Measurements from ENCODE around the gene PLP2. TPM values are rescaled to one million over a fixed set of nuclear protein-coding genes. Genes with fewer than 3 reads are reported as not detected.

PLP2 gene
- total RNA-seq, 1 donor from 2014 or later, result 51.6 TPM

DNA sequence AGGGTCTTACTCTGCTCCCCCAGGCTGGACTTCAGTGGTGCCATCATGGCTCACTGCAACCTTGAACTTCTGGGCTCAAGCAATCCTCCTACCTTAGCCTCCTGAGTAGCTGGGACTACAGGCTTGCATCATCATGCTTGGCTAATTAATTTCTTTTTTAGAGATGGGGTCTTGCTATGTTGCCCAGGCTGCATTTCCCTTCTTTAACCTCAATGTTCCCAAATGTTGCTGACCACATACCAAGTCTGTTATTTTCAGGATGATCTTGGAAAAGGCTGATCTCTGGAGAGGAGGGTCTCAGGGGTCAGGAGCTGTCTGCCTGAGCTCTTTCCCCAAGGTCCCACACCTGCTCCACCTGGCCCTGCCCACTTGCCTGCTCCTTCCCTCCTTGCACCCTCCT lies 48.4 kb downstream of the PLP2 start:
- H3K9me3 ChIP-seq, result no peaks in the 10 kb centered on the region
- H3K27ac ChIP-seq, result no peak overlapping the region
- no peak for DNase-seq (ENCODE audit: low spot score in 2 of 2)
- H3K36me3 ChIP-seq, result no peaks in the 10 kb centered on the region
- TF ChIP-seq, protein P1, sequence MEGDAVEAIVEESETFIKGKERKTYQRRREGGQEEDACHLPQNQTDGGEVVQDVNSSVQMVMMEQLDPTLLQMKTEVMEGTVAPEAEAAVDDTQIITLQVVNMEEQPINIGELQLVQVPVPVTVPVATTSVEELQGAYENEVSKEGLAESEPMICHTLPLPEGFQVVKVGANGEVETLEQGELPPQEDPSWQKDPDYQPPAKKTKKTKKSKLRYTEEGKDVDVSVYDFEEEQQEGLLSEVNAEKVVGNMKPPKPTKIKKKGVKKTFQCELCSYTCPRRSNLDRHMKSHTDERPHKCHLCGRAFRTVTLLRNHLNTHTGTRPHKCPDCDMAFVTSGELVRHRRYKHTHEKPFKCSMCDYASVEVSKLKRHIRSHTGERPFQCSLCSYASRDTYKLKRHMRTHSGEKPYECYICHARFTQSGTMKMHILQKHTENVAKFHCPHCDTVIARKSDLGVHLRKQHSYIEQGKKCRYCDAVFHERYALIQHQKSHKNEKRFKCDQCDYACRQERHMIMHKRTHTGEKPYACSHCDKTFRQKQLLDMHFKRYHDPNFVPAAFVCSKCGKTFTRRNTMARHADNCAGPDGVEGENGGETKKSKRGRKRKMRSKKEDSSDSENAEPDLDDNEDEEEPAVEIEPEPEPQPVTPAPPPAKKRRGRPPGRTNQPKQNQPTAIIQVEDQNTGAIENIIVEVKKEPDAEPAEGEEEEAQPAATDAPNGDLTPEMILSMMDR (IDR thresholded peaks at IDR 0.05), result no peak
- no peaks in the 10 kb centered on the region for H3K27me3 ChIP-seq
- no peak overlapping the region for H3K4me3 ChIP-seq
- H3K4me1 ChIP-seq, result no peaks in the 10 kb centered on the region
- intact Hi-C loops (cut with DNase I), result no loop called here

DNA sequence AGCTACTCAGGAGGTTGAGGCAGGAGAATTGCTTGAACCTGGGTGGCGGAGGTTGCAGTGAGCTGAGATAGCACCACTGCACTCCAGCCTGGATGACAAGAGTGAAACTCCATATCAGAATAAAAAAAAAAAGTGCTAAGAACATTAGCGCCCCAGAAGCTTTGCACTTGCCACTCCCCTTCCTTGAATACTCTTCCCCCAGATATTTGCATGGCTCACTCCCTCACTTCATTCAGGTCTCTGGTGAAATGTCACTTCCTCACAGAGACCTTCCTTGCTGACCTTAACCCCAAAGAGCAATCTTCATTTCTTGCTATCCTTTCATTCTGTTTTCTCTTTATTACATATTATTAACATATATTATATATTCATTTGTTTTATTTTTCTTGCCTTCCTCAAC lies 50.2 kb downstream of the PLP2 start:
- intact Hi-C loops (cut with DNase I), result no loop called here
- H3K4me3 ChIP-seq, result no peak overlapping the region
- no peak for DNase-seq (ENCODE audit: low spot score in 2 of 2)
- no peaks in the 10 kb centered on the region for H3K27me3 ChIP-seq
- H3K9me3 ChIP-seq, result no peaks in the 10 kb centered on the region
- TF ChIP-seq, protein P1 (IDR thresholded peaks at IDR 0.05), result no peak
- H3K27ac ChIP-seq, result no peak overlapping the region
- H3K4me1 ChIP-seq, result no peaks in the 10 kb centered on the region
- no peaks in the 10 kb centered on the region for H3K36me3 ChIP-seq

Other genes with a start within 250 kb of the PLP2 start
- 72.3 TPM for gene OTUD5, start 214.3 kb upstream of the PLP2 start, total RNA-seq
- 10.4 TPM for gene KCND1, start 200.1 kb upstream of the PLP2 start, total RNA-seq
- gene GRIPAP1, start 169.6 kb upstream of the PLP2 start, total RNA-seq, result 15.0 TPM
- gene TFE3, start 128.5 kb upstream of the PLP2 start, total RNA-seq, result 141 TPM
- gene CCDC120, start 112.9 kb upstream of the PLP2 start, total RNA-seq, result 0.11 TPM
- 48.4 TPM for gene PRAF2, start 97.9 kb upstream of the PLP2 start, total RNA-seq
- 169 TPM for gene WDR45, start 92.0 kb upstream of the PLP2 start, total RNA-seq
- 19.4 TPM for gene GPKOW, start 48.2 kb upstream of the PLP2 start, total RNA-seq
- 0.32 TPM for gene MAGIX, start 9.1 kb upstream of the PLP2 start, total RNA-seq
- 25.3 TPM for gene PRICKLE3, start 14.5 kb downstream of the PLP2 start, total RNA-seq
- gene SYP, start 28.3 kb downstream of the PLP2 start, total RNA-seq, result 0.53 TPM
- gene CACNA1F, start 61.4 kb downstream of the PLP2 start, total RNA-seq, result not detected
- gene CCDC22, start 63.6 kb downstream of the PLP2 start, total RNA-seq, result 22.6 TPM
- not detected for gene FOXP3, start 92.8 kb downstream of the PLP2 start, total RNA-seq
- gene PPP1R3F, start 97.9 kb downstream of the PLP2 start, total RNA-seq, result 14.8 TPM
- not detected for gene GAGE10, start 131.7 kb downstream of the PLP2 start, total RNA-seq
- gene GAGE12J, start 150.1 kb downstream of the PLP2 start, total RNA-seq, result not detected
- gene GAGE13, start 159.7 kb downstream of the PLP2 start, total RNA-seq, result not detected